ENCODE measurements around the gene IKBKE. TPM values are rescaled to one million over a fixed set of nuclear protein-coding genes. Genes with fewer than 3 reads are reported as not detected.
A peak's percentile ranks its signal among the peaks of the same experiment; 100 is the strongest.

Gene IKBKE
- polyA plus RNA-seq, 2 of the 4 experiments (the other 2 are of a cell fraction): 6.3 to 6.4 TPM

DNA sequence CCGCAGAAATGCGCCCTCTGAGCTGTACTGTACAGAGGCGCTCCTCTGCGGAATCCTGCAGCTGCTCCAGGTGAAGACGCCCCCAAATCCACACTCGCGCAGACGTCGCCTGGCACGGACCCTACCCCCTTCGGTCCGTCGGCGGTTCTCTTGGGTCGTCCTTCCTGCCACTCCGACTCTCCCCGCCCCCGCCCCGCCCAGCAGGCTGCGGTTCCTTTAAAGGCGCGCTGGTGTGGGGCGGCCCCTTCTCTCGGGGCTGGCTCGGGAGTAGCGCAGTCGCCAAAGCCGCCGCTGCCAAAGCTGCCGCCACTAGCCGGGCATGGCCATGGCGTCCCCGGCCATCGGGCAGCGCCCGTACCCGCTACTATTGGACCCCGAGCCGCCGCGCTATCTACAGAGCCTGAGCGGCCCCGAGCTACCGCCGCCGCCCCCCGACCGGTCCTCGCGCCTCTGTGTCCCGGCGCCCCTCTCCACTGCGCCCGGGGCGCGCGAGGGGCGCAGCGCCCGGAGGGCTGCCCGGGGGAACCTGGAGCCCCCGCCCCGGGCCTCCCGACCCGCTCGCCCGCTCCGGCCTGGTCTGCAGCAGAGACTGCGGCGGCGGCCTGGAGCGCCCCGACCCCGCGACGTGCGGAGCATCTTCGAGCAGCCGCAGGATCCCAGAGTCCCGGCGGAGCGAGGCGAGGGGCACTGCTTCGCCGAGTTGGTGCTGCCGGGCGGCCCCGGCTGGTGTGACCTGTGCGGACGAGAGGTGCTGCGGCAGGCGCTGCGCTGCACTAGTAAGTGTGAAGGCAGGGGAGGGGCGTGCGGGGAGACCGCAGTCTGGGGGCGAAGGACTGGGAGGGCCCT is 37.2 kb downstream of the IKBKE start, which contains the start of gene RASSF5:
Gene RASSF5 (plus strand): TSS at position 248 of the 846 bp plus-strand sequence. CDS start 72 bp downstream, at position 320.
- 42% methylated on average over 25 of the region's 97 CpGs for WGBS (ENCODE audit: missing lambda C conversion rate)

GRCh38 chr1:206508130-206508889 is 38.0 kb downstream of the IKBKE start:
- 71% methylated on average over 14 of the region's 15 CpGs for WGBS (ENCODE audit: missing lambda C conversion rate)
- Histone ChIP-seq H3K4me1 (peaks cover 19% of the 10 kb centered on the region), H3K9me3 (no peaks in the 10 kb centered on the region), H3K4me3 (peak overlapping the region; percentile 55; the same call in 2 of the 3 replicates), H3K4me2 (peak overlapping the region; percentile 94), H3K27ac (no peak overlapping the region; a peak in 1 of 6 replicates)
- no peak for FAIRE-seq
- DNase-seq (ENCODE audit: low read depth in 1 of 2, low spot score in 1 of 2): no peak
- CTCF ChIA-PET: interaction anchor here (1.1 to 1.5 kb wide), 3 partner anchors 10 to 13 kb away, joined by 4 to 6 read pairs (median 4); no protein-coding TSS in a partner anchor
- no peak for ATAC-seq
- POLR2A ChIA-PET: no interaction called here
- TF ChIP-seq RAD21 (conservative IDR thresholded peaks at IDR 0.05 in 1 of 2, IDR thresholded peaks at IDR 0.05 in 1 of 2): no peak
- TF ChIP-seq BHLHE40 (IDR thresholded peaks at IDR 0.05; ENCODE audit: low read depth, low read length): no peak
- TF ChIP-seq, protein P1, sequence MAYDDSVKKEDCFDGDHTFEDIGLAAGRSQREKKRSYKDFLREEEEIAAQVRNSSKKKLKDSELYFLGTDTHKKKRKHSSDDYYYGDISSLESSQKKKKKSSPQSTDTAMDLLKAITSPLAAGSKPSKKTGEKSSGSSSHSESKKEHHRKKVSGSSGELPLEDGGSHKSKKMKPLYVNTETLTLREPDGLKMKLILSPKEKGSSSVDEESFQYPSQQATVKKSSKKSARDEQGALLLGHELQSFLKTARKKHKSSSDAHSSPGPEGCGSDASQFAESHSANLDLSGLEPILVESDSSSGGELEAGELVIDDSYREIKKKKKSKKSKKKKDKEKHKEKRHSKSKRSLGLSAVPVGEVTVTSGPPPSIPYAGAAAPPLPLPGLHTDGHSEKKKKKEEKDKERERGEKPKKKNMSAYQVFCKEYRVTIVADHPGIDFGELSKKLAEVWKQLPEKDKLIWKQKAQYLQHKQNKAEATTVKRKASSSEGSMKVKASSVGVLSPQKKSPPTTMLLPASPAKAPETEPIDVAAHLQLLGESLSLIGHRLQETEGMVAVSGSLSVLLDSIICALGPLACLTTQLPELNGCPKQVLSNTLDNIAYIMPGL (CRISPR knock-in tag; IDR thresholded peaks at IDR 0.05; ENCODE audit: borderline replicate concordance): no peak
- no peak for TF ChIP-seq TFCP2L1 (CRISPR knock-in tag; IDR thresholded peaks at IDR 0.05)
- no peak for TF ChIP-seq NFE2L2 (conservative IDR thresholded peaks at IDR 0.05; ENCODE audit: low read length)
- TF ChIP-seq HEYL (CRISPR knock-in tag; IDR thresholded peaks at IDR 0.05): no peak
- TF ChIP-seq RCOR1 (IDR thresholded peaks at IDR 0.05; ENCODE audit: low read depth, low read length): no peak
- TF ChIP-seq MAZ (IDR thresholded peaks at IDR 0.05; ENCODE audit: borderline replicate concordance, low read depth, low read length): no peak
- no peak for TF ChIP-seq FOSB (CRISPR knock-in tag; IDR thresholded peaks at IDR 0.05)
- no peak for TF ChIP-seq ZNF302 (CRISPR knock-in tag; IDR thresholded peaks at IDR 0.05)
- no peak for TF ChIP-seq EHF (CRISPR knock-in tag; IDR thresholded peaks at IDR 0.05)
- TF ChIP-seq JUN (IDR thresholded peaks at IDR 0.05): no peak
- no peak for TF ChIP-seq MAFK (IDR thresholded peaks at IDR 0.05; ENCODE audit: partially characterized antibody)
- TF ChIP-seq HDAC2 (IDR thresholded peaks at IDR 0.05): no peak
- TF ChIP-seq EHMT2 (IDR thresholded peaks at IDR 0.05; ENCODE audit: low read depth): no peak
- no peak for TF ChIP-seq MYC (IDR thresholded peaks at IDR 0.05; ENCODE audit: borderline replicate concordance, low read length)

More for the DNA sequence above, 37.2 kb downstream of the IKBKE start, which contains the start of gene RASSF5:
- Histone ChIP-seq H3K27ac (peak within 1 kb of the TSS; percentile 19 to 85; a peak in 5 of 6 replicates), H3K4me2 (peak within 1 kb of the TSS; percentile 94), H3K4me3 (peak within 1 kb of the TSS; percentile 55), H3K4me1 (peaks cover 16% of the 10 kb centered on the region), H3K9me3 (no peaks in the 10 kb centered on the region)
- ChIA-PET CTCF (interaction anchor here (0.7 to 10.1 kb wide), 9 partner anchors 10 to 405 kb away, joined by 3 to 121 read pairs (median 3); no protein-coding TSS in a partner anchor), POLR2A (interaction anchor here (0.9 kb wide), 2 partner anchors 11 to 105 kb away, joined by 3 read pairs; partner anchors contain the start of gene EIF2D)
- TF ChIP-seq PHF8 (IDR thresholded peaks at IDR 0.05; ENCODE audit: borderline replicate concordance, low read depth): 0 out of 2 replicates have a peak, but pooled peaks have one; percentile 25
- TF ChIP-seq REST (IDR thresholded peaks at IDR 0.05): no peak
- peak; percentile 86 for TF ChIP-seq POLR2A (IDR thresholded peaks at IDR 0.05; ENCODE audit: low read length)
- no peak for TF ChIP-seq ZFP36 (IDR thresholded peaks at IDR 0.05; ENCODE audit: borderline replicate concordance, partially characterized antibody)
- no peak for TF ChIP-seq JUN (IDR thresholded peaks at IDR 0.05)
- DNase-seq (ENCODE audit: low read depth in 1 of 2, low spot score in 1 of 2) (peak; percentile 55 to 73), ATAC-seq (peak; percentile 80 to 90), FAIRE-seq (no peak)
